ENCODE data around the gene ADAM11.

GRCh38 chr17:44782326-44782850, 23.6 kb downstream of the ADAM11 start:
- no peak for TF ChIP-seq CTCF (IDR thresholded peaks at IDR 0.05)
- no peak for TF ChIP-seq POLR2A (IDR thresholded peaks at IDR 0.05)

Data from adrenal gland (tissue), 5 donors.